Myocyte (in vitro differentiated cells): ENCODE measurements around the gene SH3BP1. TPM values are rescaled to one million over a fixed set of nuclear protein-coding genes. Genes with fewer than 3 reads are reported as not detected.
"Not testable (repeated sequence)": the region's sequence is repeated elsewhere in the genome, so short reads cannot be mapped to it uniquely, and the experiment has no call there.

Experiments
- DNase-seq: peaks from one replicate; pipeline ENCODE4 v3.0.0-alpha.2; 2012; ENCODE audit warnings: low read depth
- polyA plus RNA-seq: library from polyadenylated mRNA; unstranded; fragments of >200 nt; gene quantifications from one replicate; pipeline ENCODE4 v1.2.1, GENCODE V29; 2012; ENCODE audit warnings: missing spikeins
- total RNA-seq: library from RNA; depleted of rRNA; stranded (reverse); fragments of >200 nt; gene quantifications from 2 replicates; pipeline ENCODE4 v1.2.3, GENCODE V29; 2014

Gene SH3BP1
- not detected in 2 replicates for total RNA-seq
- 1.6 TPM for polyA plus RNA-seq

- DNase-seq, result no peak
Measured at GRCh38 chr22:37639070-37639760, at the start of gene SH3BP1. Gene SH3BP1 (plus strand): TSS chr22:37639669. CDS start chr22:37639788, 119 bp downstream.

- DNase-seq, result not testable (repeated sequence)
Measured at GRCh38 chr22:37591081-37591480, 48.4 kb upstream of the SH3BP1 start.

- no peak for DNase-seq
Measured at GRCh38 chr22:37591823-37592404, 47.6 kb upstream of the SH3BP1 start.

- DNase-seq, result no peak
Measured at GRCh38 chr22:37594237-37594636, 45.2 kb upstream of the SH3BP1 start.

- peak; percentile 84 for DNase-seq
Measured at GRCh38 chr22:37599153-37599552, 40.3 kb upstream of the SH3BP1 start.

GRCh38 chr22:37601203-37601539, 38.3 kb upstream of the SH3BP1 start:
- DNase-seq, result no peak

- DNase-seq, result peak; percentile 29
Measured at GRCh38 chr22:37601540-37602442, 37.7 kb upstream of the SH3BP1 start.

- DNase-seq, result not testable (repeated sequence)
Measured at GRCh38 chr22:37602546-37603277, 36.8 kb upstream of the SH3BP1 start.

GRCh38 chr22:37604074-37604473, 35.4 kb upstream of the SH3BP1 start:
- DNase-seq, result no peak

GRCh38 chr22:37604875-37605274, 34.6 kb upstream of the SH3BP1 start:
- no peak for DNase-seq

- DNase-seq, result peak; percentile 63
Measured at GRCh38 chr22:37607010-37607934, 32.2 kb upstream of the SH3BP1 start.

GRCh38 chr22:37607935-37608476, 31.5 kb upstream of the SH3BP1 start:
- DNase-seq, result no peak

GRCh38 chr22:37608477-37609239, 30.8 kb upstream of the SH3BP1 start, which contains the start of gene GGA1:
Gene GGA1 (plus strand): TSS chr22:37608834. CDS start chr22:37608861, 27 bp downstream.
- DNase-seq, result peak; percentile 97

GRCh38 chr22:37609240-37610152, 30.0 kb upstream of the SH3BP1 start:
- peak; percentile 23 for DNase-seq

- DNase-seq, result not testable (repeated sequence)
Measured at GRCh38 chr22:37610153-37610475, 29.4 kb upstream of the SH3BP1 start.

- no peak for DNase-seq
Measured at GRCh38 chr22:37610480-37611129, 28.9 kb upstream of the SH3BP1 start.

- no peak for DNase-seq
Measured at GRCh38 chr22:37611207-37611606, 28.3 kb upstream of the SH3BP1 start.
